Stimulated activated CD8-positive, alpha-beta memory T cell treated with anti-CD3 and anti-CD28 coated beads, Interleukin-15, amount 100 ng/mL, for 24 hours (primary cell): ENCODE results near the gene CNTNAP3.
"Not testable (repeated sequence)": the region's sequence is repeated elsewhere in the genome, so short reads cannot be mapped to it uniquely, and the experiment has no call there.

Experiments used
- DNase-seq: peaks from one replicate; pipeline ENCODE4 v3.0.0-alpha.2; 2020; ENCODE audit warnings: low read depth

Gene CNTNAP3

DNA sequence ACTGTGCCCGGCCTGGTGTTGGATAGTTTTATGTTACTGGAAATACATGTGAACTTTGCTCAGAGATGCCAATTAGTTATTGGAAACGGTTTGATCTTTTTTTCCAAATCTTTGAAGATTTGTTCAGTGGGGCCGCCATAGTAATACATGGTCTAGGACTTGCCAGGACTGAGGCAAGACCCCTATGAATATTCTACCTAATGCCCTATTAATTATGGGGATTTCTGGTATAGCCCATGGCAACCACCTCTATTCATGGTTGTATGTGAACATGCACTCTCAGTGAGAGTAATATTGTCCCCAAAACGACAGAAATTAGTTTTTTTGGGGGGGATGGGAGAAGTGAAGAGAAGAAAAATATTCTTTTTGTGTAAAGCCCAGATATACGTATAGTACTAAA is 220.3 kb downstream of the CNTNAP3 start:
- not testable (repeated sequence) for DNase-seq

- not testable (repeated sequence) for DNase-seq
These were observed 225.0 kb downstream of the CNTNAP3 start for GRCh38 chr9:39062966-39063365.

DNA sequence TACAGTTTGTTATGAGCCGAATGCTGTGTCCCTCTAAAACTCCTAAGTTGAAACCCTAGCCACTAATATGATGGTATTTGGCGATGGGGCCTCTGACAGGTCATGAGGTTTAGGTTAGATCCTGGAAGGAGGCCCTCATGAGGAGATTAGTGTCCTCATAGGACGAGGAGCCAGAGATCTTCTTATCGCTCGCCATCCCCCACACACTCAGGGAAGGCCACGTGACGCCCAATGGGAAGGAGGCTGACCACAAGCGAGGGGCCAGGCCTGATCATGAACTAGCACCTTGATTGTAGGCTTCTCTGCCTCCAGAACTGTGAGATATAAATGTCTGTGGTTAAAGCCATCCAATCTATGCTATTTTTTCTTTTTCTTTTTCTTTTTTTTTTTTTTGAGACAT is 233.5 kb downstream of the CNTNAP3 start:
- not testable (repeated sequence) for DNase-seq

DNA sequence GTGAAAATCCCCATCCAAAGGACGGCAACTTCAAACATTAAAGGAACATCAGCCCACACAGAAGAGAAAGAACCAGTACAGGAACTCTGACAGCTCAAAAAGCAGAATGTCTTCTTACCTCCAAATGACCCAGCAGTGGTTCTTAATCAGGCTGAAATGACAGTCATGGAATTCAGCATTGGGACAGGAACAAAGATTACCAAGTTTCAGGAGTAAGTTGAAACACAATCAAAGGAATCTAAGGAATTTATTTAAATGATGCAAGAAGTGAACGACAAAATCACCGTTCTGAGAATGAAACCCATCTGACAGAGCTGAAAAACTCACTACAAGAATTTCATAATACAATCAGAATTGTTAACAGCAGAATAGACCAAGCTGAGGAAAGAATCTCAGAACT is 241.1 kb downstream of the CNTNAP3 start:
- DNase-seq = not testable (repeated sequence)

DNA sequence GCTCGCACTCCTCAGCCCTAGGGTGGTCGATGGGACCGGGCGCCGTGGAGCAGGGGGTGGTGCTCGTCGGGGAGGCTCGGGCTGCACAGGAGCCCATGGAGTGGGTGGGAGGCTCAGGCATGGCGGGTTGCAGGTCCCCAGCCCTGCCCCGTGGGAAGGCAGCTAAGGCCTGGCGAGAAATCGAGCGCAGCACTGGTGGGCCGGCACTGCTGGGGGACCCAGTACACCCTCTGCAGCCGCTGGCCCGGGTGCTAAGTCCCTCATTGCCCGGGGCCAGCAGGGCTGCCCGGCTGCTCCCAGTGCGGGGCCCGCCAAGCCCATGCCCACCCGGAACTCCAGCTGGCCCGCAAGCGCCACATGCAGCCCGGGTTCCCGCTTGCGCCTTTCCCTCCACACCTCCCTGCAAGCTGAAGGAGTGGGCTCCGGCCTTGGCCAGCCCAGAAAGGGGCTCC is 245.6 kb downstream of the CNTNAP3 start:
- DNase-seq = not testable (repeated sequence)

GRCh38 chr9:39041774-39042173 is 246.2 kb downstream of the CNTNAP3 start:
- not testable (repeated sequence) for DNase-seq

DNA sequence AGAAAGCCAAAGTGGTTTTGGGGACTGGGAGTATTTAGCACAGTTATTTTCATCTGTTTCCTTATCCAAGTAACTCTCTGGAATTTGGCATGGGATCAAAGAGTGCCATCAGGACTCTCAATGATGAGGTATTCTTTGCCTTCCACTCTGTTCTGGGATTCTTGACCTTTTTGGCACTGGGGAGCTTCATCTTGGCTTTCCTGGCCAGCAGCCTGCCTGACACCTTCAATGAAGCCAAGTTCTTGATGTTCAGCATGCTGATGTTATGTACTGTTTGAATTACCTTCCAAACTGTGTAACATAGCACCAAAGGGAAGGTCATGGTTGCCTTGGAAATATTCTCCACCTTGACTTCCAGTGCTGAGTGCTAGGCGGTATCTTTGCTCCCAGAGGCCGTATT is 248.8 kb downstream of the CNTNAP3 start:
- not testable (repeated sequence) for DNase-seq

DNA sequence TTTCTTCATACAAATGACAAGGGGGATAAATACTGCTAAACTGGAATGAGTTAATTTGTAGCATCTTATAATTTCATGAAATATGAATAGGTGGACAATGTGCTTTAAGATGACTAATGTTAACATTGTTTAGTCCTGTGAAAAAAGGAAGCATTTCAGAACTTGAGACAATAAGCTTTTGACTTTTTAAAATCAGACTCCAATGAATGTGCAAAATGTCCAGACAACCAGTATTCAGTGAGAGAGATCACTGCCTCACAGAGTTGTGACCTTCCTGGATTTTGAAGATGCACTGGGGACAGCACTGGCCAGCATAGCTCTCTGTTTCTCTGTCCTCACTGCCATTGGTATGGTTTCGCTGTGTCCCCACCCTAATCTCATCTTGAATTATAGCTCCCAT is 249.7 kb downstream of the CNTNAP3 start:
- DNase-seq = not testable (repeated sequence)

DNA sequence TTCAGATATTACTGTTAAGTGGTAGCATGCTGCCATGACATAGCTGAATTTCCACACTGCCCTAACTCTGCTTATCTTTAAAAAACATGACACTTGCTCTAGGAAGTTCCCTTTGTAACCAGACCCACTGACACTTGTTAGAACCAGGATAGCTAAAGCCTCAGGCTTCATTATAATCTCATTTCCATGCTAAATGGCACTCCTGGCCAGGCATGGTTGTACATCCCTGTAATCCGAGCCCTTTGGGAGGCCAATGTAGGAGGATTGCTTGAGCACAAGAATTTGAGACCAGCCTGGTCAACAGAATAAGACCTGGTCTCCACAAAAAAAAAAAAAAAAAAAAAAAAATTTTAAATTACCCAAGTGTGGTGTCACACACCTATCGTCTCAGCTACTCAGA is 254.1 kb downstream of the CNTNAP3 start:
- DNase-seq = not testable (repeated sequence)

DNA sequence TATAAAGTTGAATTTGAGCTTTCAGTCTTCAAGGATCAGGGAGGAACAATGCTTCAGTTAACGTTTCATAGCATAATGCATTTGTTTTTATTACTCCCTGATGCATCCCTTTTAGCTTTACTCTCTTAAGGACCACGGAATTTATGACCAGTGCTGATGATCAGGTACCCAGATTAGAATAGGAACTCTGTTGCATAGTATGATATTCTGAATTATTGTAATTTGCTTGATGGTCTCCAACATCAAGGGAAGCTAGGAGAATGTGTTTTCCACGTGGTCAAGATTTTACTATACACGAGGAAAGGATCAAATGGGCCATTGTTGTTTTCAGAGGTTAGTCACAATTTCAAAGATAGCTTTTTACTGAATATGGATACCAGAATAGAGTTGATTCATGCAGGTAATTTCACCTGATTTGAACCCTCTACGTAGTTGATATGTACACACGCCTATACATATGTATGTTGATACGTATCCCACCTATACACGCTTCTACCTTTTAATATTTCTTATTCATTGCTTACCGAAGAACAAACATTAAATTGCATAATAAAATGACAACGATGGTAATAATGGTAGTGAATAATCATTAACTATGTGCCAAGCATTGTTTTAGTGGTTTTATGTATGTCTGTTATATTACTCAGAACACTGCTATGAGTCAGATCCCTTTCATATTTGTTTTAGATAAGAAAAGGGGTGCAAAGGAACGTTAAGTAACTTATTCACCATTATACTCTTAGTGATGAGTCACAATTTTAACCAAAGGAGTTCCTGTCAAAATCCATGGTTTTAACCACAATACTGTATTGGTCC is 257.6 kb downstream of the CNTNAP3 start:
- DNase-seq = not testable (repeated sequence)

GRCh38 chr9:39028855-39029254 is 259.1 kb downstream of the CNTNAP3 start:
- DNase-seq = not testable (repeated sequence)

DNA sequence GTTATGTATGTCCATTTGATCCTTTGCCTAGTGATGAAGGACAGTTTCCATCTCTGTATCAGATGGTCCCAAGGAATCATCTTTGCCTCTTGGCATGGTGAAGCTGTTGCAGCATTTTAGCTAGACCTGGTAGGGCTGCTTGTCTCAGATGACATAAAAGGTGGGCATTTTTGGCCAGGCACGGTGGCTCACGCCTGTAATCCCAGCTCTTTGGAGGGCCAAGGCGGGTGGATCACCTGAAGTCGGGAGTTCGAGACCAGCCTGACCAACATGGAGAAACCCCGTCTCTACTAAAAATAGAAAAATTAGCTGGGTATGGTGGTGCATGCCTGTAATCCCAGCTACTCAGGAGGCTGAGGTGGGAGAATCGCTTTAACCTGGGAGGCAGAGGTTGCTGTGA is 259.8 kb downstream of the CNTNAP3 start:
- not testable (repeated sequence) for DNase-seq

- DNase-seq = not testable (repeated sequence)
These were observed 261.9 kb downstream of the CNTNAP3 start for GRCh38 chr9:39025911-39026588.
